ENCODE results near the gene ADAM19. TPM values are rescaled to one million over a fixed set of nuclear protein-coding genes. Genes with fewer than 3 reads are reported as not detected.

The ADAM19 gene
- total and polyA plus RNA-seq, 2 of the 4 experiments (the other 2 are of a cell fraction): 35.5 to 49.2 TPM

- no peak overlapping the region for H2BK120ac ChIP-seq (ENCODE audit: low read depth, low read length)
- no peak overlapping the region for H2BK5ac ChIP-seq (ENCODE audit: low read depth, low read length, poor library complexity, severe bottlenecking)
- H4K20me1 ChIP-seq (ENCODE audit: insufficient read depth, low read length): no peaks in the 10 kb centered on the region
- peaks cover 5% of the 10 kb centered on the region; the same call in 1 of the 2 replicates for H3K27me3 ChIP-seq (ENCODE audit: control insufficient read depth, insufficient read depth, low read length)
- H3K14ac ChIP-seq (replicated peaks; ENCODE audit: low read depth, low read length): no peak overlapping the region
- H4K5ac ChIP-seq (ENCODE audit: low read depth, low read length): no peak overlapping the region
- no peak overlapping the region for H2BK20ac ChIP-seq (ENCODE audit: low read depth, low read length)
- CTCF ChIA-PET: no interaction called here
- H3K9me1 ChIP-seq (ENCODE audit: insufficient read depth, low read length): no peaks in the 10 kb centered on the region
- DNase-seq: no peak
- dilution Hi-C loops (cut with HindIII; ENCODE audit: low sequenced_read_pairs, unreplicated experiment) (no loop called here), in situ Hi-C loops (cut with MboI; ENCODE audit: low sequenced_read_pairs) (no loop called here), intact Hi-C loops (cut with micrococcal nuclease) (no loop called here)
- no peak overlapping the region for H2AFZ ChIP-seq (replicated peaks; ENCODE audit: low read length, poor library complexity)
- H3K9ac ChIP-seq (ENCODE audit: low read depth, low read length): no peak overlapping the region
- ATAC-seq (ENCODE audit: low read depth): no peak
- no peak overlapping the region for H3K4me2 ChIP-seq (ENCODE audit: low read depth, low read length)
- no peak overlapping the region for H4K8ac ChIP-seq (ENCODE audit: low read depth in 2 of 2, low read length in 2 of 2)
- TF ChIP-seq POLR2A (IDR thresholded peaks at IDR 0.05; ENCODE audit: low read depth, low read length): no peak
- H3K4ac ChIP-seq (ENCODE audit: low read depth, low read length): no peak overlapping the region
- no peak overlapping the region for H2BK15ac ChIP-seq (ENCODE audit: low read depth, low read length)
- no peak overlapping the region for H3K23ac ChIP-seq (ENCODE audit: low read depth, low read length)
- H3K79me1 ChIP-seq (ENCODE audit: low read depth in 1 of 2, low read length in 2 of 2): no peaks in the 10 kb centered on the region
- no peak overlapping the region for H3K4me3 ChIP-seq (ENCODE audit: insufficient read depth, low read depth, low read length)
- no peak overlapping the region for H3K56ac ChIP-seq (ENCODE audit: extremely low read depth, insufficient read depth, low read length)
- no TSS peak for BruUV-seq (replicated peaks)
- no peaks in the 10 kb centered on the region for H3K4me1 ChIP-seq (ENCODE audit: control insufficient read depth, insufficient read depth, low read length)
- no CpG with 5 or more reads among the region's 5 CpGs for WGBS, 2 experiments (ENCODE audit: extremely low coverage in 2 of 2, insufficient read length in 1 of 2)
- H3K18ac ChIP-seq (ENCODE audit: low read depth, low read length): no peak overlapping the region
- POLR2A ChIA-PET (ENCODE audit: unreplicated experiment): no interaction called here
- no peaks in the 10 kb centered on the region for H3K9me3 ChIP-seq (ENCODE audit: control insufficient read depth, insufficient read depth, low read length)
- H2AK5ac ChIP-seq (ENCODE audit: low read depth, low read length): no peak overlapping the region
- no peaks in the 10 kb centered on the region for H3K36me3 ChIP-seq (ENCODE audit: control insufficient read depth, insufficient read depth, low read length)
- no peak overlapping the region for H3K27ac ChIP-seq (ENCODE audit: insufficient read depth, low read length)
- no peak overlapping the region for H4K91ac ChIP-seq (ENCODE audit: insufficient read depth, low read depth, low read length)
- no peak overlapping the region for H2AK9ac ChIP-seq (replicated peaks; ENCODE audit: low read depth, low read length, poor library complexity)
These were observed 119.3 kb downstream of the ADAM19 start for GRCh38 chr5:157456301-157456700.
